GM12801 (cell line): ENCODE data around the gene MPEG1.

ENCODE experiments used
- CTCF ChIP-seq: IDR thresholded peaks from one replicate; pipeline ENCODE4 v1.5.1; 2011; ENCODE audit warnings: control low read depth; ENCODE audit not compliant: insufficient read length; ENCODE audit errors: extremely low read depth

Gene MPEG1

GRCh38 chr11:59188954-59189353 lies 23.8 kb downstream of the MPEG1 start:
- no peak for TF ChIP-seq CTCF

GRCh38 chr11:59187587-59187986 lies 25.1 kb downstream of the MPEG1 start:
- TF ChIP-seq CTCF: no peak

GRCh38 chr11:59187035-59187434 lies 25.7 kb downstream of the MPEG1 start:
- no peak for TF ChIP-seq CTCF

GRCh38 chr11:59186130-59186594 lies 26.6 kb downstream of the MPEG1 start:
- TF ChIP-seq CTCF: no peak

- TF ChIP-seq CTCF: no peak
These were observed 27.3 kb downstream of the MPEG1 start for GRCh38 chr11:59185386-59185945.

- TF ChIP-seq CTCF: no peak
These were observed 27.9 kb downstream of the MPEG1 start for GRCh38 chr11:59184691-59185339.

- TF ChIP-seq CTCF: no peak
These were observed 29.0 kb downstream of the MPEG1 start for GRCh38 chr11:59183771-59184170.
